Fibroblast of villous mesenchyme (primary cell): Measurements from ENCODE around the gene SARS2. TPM values are rescaled to one million over a fixed set of nuclear protein-coding genes. Genes with fewer than 3 reads are reported as not detected.
"Not testable (repeated sequence)": the region's sequence is repeated elsewhere in the genome, so short reads cannot be mapped to it uniquely, and the experiment has no call there.

Source experiments
- DNase-seq: peaks from one replicate; pipeline ENCODE4 v3.0.0-alpha.2; 2010; ENCODE audit warnings: low read depth
- H3K4me3 ChIP-seq: 2 replicates; pipeline ENCODE4 v1.5.1; 2011; ENCODE audit warnings: low read depth, mild to moderate bottlenecking, low read length
- total RNA-seq: library from RNA; depleted of rRNA; stranded (reverse); fragments of >200 nt; gene quantifications from 2 replicates; pipeline ENCODE4 v1.2.3, GENCODE V29; 2012
- TF ChIP-seq, protein P1 (sequence below): IDR thresholded peaks from 2 replicates; pipeline ENCODE4 v1.5.1; 2012; ENCODE audit warnings: low read depth, mild to moderate bottlenecking, low read length; ENCODE audit not compliant: insufficient read depth

Gene SARS2
- total RNA-seq, 1 donor: 19.0 TPM

DNA sequence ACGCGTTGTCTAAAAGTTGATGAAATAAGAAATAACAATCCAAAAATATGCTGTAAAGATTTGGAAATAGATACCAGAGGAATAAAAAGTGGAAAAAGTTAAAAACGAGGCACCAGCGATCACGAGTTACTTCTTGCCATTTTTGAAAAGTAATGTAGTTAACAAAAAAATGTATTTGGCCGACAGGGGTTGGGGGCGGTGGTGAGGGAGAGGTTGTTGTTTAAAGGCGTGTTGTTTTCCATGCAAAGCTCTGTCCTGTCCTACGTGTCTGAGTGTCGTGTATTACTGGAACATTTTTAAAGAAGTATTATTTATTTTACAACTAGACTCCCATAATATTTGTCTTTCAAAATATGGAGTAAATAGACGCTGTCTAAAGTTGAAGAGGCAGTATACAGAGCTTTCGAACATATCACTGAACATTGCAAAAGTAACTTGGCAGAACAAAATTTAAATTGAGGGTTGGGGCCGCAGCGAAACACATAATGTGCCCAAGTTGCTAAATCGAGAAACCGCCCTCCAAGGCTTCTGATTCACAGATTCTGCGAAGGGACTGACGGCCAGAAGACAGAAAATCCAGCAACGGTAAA is 44.2 kb upstream of the SARS2 start:
- H3K4me3 ChIP-seq: peak overlapping the region; percentile 70

DNA sequence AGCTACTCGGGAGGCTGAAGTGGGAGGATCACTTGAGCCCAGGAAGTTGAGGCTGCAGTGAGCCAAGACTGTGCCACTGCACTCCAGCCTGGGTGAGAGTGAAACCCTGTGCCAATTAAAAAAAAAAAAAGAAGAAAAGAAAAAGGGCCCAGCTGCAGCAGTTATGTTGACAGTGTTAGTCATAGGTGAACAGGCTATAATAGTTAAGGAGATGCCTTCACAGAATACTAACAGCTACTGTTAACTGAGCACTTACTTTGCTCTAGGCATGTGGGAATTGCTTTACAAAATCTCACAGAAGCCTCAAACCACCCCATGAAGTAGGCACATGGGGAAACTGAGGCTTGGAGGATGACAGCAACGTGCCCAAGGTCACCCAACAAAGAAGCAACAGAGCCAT is 41.1 kb upstream of the SARS2 start:
- H3K4me3 ChIP-seq: no peak overlapping the region
- no peak for DNase-seq
- TF ChIP-seq, protein P1, sequence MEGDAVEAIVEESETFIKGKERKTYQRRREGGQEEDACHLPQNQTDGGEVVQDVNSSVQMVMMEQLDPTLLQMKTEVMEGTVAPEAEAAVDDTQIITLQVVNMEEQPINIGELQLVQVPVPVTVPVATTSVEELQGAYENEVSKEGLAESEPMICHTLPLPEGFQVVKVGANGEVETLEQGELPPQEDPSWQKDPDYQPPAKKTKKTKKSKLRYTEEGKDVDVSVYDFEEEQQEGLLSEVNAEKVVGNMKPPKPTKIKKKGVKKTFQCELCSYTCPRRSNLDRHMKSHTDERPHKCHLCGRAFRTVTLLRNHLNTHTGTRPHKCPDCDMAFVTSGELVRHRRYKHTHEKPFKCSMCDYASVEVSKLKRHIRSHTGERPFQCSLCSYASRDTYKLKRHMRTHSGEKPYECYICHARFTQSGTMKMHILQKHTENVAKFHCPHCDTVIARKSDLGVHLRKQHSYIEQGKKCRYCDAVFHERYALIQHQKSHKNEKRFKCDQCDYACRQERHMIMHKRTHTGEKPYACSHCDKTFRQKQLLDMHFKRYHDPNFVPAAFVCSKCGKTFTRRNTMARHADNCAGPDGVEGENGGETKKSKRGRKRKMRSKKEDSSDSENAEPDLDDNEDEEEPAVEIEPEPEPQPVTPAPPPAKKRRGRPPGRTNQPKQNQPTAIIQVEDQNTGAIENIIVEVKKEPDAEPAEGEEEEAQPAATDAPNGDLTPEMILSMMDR: no peak

More for the DNA sequence above, 44.2 kb upstream of the SARS2 start:
- TF ChIP-seq, protein P1: no peak
- DNase-seq: peak; percentile 23

DNA sequence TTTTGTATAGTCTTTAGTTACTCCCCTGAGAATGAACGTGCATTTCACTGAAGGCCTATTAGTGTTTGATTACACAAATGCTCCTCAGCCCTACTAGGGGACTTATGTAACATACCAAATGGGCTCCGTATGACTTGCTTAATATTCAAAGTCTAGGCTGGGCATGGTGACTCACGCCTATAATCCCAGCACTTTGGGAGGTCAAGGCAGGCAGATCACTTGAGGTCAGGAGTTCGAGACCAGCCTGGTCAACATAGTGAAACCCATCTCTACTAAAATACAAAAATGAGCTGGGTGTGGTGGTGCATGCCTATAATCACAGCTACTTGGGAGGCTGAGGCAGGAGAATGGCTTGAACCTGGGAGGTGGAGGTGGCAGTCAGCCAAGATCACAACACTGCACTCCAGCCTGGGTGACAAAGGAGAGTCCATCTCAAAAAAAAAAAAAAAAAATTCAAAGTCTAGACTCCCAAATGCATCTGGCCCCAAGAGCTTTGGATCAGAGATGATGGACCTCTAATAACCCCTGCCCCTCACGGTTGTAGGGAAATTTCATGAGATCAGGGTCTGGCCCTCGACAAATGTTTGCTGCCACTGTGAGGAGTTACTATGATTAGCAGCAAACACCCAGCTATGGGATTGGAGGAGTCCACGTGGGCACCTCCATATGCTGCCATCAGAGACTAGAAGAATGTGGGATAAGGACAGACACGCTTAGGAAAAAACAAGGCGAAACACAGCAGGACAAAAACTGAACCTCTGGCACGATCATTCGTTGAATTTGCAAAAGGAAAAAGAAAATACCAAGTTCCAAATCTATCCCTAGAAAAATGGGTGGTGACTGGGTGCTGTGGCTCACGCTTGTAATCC is 40.3 kb upstream of the SARS2 start:
- TF ChIP-seq, protein P1: no peak
- peak; percentile 50 for DNase-seq
- no peak overlapping the region for H3K4me3 ChIP-seq

DNA sequence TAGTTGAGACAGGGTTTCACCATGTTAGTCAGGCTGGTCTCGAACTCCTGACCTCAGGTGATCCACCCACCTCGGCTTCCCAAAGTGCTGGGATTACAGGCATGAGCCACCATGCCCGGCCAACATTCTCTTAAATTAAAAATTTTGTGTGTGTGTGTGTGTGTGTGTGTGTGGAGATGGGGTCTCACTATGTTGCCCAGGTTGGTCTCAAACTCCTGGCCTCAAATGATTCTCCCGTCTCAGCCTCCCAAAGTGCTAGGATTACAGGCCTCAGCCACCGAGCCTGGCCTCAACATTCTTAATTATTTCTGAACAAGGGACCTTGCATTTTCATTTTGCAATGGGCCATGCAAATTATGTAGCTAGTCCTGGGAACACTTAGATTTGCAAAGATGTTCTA is 35.6 kb upstream of the SARS2 start:
- not testable (repeated sequence) for DNase-seq, H3K4me3 ChIP-seq

DNA sequence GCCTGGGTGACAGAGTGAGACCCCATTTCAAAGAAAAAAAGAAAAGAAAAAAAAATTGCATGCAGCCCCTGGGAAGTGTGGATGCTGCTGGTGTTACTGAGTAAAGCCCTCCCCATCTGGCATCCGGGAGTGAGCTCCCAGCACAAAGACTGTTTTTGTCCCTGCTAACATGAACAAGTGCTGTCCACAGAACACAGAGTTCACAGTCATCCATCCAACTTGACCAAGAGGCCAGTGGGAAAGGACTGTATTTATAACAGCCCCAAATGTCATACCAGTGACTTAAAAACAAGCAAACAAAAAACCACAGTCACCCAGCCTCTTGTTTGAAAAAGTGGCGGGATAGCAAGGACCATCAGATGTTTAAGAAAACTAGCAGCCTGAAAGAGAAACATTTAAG is 34.2 kb upstream of the SARS2 start:
- peak; percentile 11 for DNase-seq
- no peak overlapping the region for H3K4me3 ChIP-seq
- TF ChIP-seq, protein P1: no peak

DNA sequence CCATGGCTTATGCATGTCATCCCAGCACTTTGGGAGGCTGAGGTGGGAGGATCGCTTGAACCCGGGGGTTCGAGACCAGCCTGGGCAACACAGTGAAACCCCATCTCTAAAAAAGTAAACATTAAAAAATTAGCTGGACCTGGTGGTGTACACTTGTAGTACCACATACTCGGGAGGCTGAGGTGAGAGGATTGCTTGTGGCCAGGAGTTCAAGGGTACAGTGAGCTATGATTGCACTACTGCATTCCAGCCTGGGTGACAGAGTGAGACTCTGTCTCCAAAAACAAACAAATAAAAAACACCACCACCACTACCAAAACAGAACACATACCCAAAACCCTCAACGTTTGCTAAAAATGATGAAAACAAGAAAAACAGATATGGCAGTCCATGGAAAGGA is 29.1 kb upstream of the SARS2 start:
- H3K4me3 ChIP-seq: no peak overlapping the region
- TF ChIP-seq, protein P1: no peak

DNA sequence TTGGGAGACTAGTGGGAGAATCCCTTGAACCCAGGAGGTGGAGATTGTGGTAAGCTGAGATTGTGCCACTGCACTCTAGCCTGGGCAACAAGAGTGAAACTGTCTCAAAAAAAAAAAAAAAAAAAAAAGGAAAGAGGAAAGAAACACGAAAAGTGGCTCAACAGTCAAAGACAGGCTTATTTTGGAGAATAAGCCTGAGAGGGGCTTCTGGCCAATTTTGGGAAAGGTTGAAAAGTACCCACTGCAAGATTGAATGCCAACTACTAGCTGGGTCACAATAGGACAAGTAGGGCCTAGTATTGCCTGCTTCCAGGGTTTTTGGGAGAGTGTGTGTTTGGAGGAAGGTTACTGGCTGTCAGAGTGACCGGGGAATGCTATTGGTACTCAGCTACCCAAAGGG is 27.7 kb upstream of the SARS2 start:
- no peak overlapping the region for H3K4me3 ChIP-seq
- TF ChIP-seq, protein P1: no peak
- DNase-seq: no peak

More for the DNA sequence above, 29.1 kb upstream of the SARS2 start:
- DNase-seq: no peak
